ENCODE measurements around the gene MAPKAPK5.
"Not testable (repeated sequence)": the region's sequence is repeated elsewhere in the genome, so short reads cannot be mapped to it uniquely, and the experiment has no call there.

MAPKAPK5 gene

GRCh38 chr12:111829635-111830034 lies 12.4 kb upstream of the MAPKAPK5 start:
- DNase-seq, result not testable (repeated sequence)

GRCh38 chr12:111834740-111835386 lies 7.2 kb upstream of the MAPKAPK5 start:
- not testable (repeated sequence) for DNase-seq

- not testable (repeated sequence) for DNase-seq
Observed at GRCh38 chr12:111835531-111836181, 6.4 kb upstream of the MAPKAPK5 start.

- DNase-seq, result no peak
Observed at GRCh38 chr12:111838353-111838752, 3.7 kb upstream of the MAPKAPK5 start.

- DNase-seq, result no peak
Observed at GRCh38 chr12:111840807-111841206, 1.2 kb upstream of the MAPKAPK5 start.

- DNase-seq, result peak in 1 of 2 donors; percentile 7
Observed at GRCh38 chr12:111841236-111841749, 735 bp upstream of the MAPKAPK5 start.

- peak; percentile 16 to 20 for DNase-seq
Observed at GRCh38 chr12:111842556-111843396, 748 bp downstream of the MAPKAPK5 start.

GRCh38 chr12:111846016-111846415 lies 4.0 kb downstream of the MAPKAPK5 start:
- DNase-seq, result no peak

- DNase-seq, result no peak
Observed at GRCh38 chr12:111850526-111850925, 8.5 kb downstream of the MAPKAPK5 start.

- no peak for DNase-seq
Observed at GRCh38 chr12:111858186-111858585, 16.2 kb downstream of the MAPKAPK5 start.

GRCh38 chr12:111858778-111859177 lies 16.8 kb downstream of the MAPKAPK5 start:
- DNase-seq, result no peak

- no peak for DNase-seq
Observed at GRCh38 chr12:111864913-111865312, 22.9 kb downstream of the MAPKAPK5 start.

GRCh38 chr12:111867531-111867930 lies 25.5 kb downstream of the MAPKAPK5 start:
- no peak for DNase-seq

GRCh38 chr12:111868676-111869588 lies 26.9 kb downstream of the MAPKAPK5 start:
- no peak for DNase-seq

- DNase-seq, result no peak
Observed at GRCh38 chr12:111869671-111870070, 27.6 kb downstream of the MAPKAPK5 start.

GRCh38 chr12:111870216-111870615 lies 28.2 kb downstream of the MAPKAPK5 start:
- no peak for DNase-seq

- DNase-seq, result no peak
Observed at GRCh38 chr12:111870706-111871105, 28.7 kb downstream of the MAPKAPK5 start.

GRCh38 chr12:111873113-111873512 lies 31.1 kb downstream of the MAPKAPK5 start:
- no peak for DNase-seq

- DNase-seq, result no peak
Observed at GRCh38 chr12:111881716-111882115, 39.7 kb downstream of the MAPKAPK5 start.

GRCh38 chr12:111886662-111887545 lies 44.9 kb downstream of the MAPKAPK5 start:
- DNase-seq, result no peak

All from stimulated activated CD4-positive, alpha-beta T cell treated with anti-CD3 and anti-CD28 coated beads, Interleukin-2, amount 100 ng/mL, for 48 hours (primary cell).